GM12878 (cell line): ENCODE data around the gene DERL3. TPM values are rescaled to one million over a fixed set of nuclear protein-coding genes. Genes with fewer than 3 reads are reported as not detected.

Experiments used
- ATAC-seq: fragments of 200-7000 bp; cut with Tn5 transposase; 3 replicates; pipeline ENCODE4 v1.9.1; 2020; ENCODE audit warnings: mild to moderate bottlenecking, moderate library complexity
- BruUV-seq: library from RNA; stranded (reverse); fragments of 400-500 nt; replicated peaks from 2 replicates; lab custom pipeline; 2021; lab: Mats Ljungman, UMichigan
- CTCF ChIA-PET: fragments of 300-600 bp; sonication (Branson Sonifier 250); formaldehyde crosslinking; extraction: SDS; loops from one replicate; lab custom pipeline; 2021; ENCODE audit warnings: inconsistent platforms; lab: Yijun Ruan, JAX
- POLR2A ChIA-PET: fragments of 350-600 bp; formaldehyde crosslinking; extraction: SDS; loops from one replicate; lab custom pipeline; 2021; ENCODE audit warnings: inconsistent platforms; lab: Charles Lee
- RAD21 ChIA-PET: fragments of 300-600 bp; sonication (Branson Sonifier 250); formaldehyde crosslinking; loops from one replicate; lab custom pipeline; 2023; ENCODE audit warnings: antibody characterized with exemption; ENCODE audit not compliant: unreplicated experiment; lab: Charles Lee
- SMC1A ChIA-PET: fragments of 300-600 bp; sonication (Branson Sonifier 250); formaldehyde crosslinking; loops from one replicate; lab custom pipeline; 2023; ENCODE audit not compliant: unreplicated experiment, uncharacterized antibody; lab: Charles Lee
- DNase-seq: peaks from one replicate; pipeline ENCODE4 v3.0.0-alpha.2; 2011; ENCODE audit warnings: low read depth, low spot score
- FAIRE-seq: peaks from 3 replicates; lab custom pipeline; 2011; peaks lifted over from hg19 to GRCh38; lab: Jason Lieb, UNC
- H2AFZ ChIP-seq: 2 replicates; pipeline ENCODE4 v1.6.0; 2011; ENCODE audit warnings: low read depth, low read length, control low read depth; ENCODE audit not compliant: control insufficient read depth
- H3K27ac ChIP-seq: 2 replicates; pipeline ENCODE4 v1.5.1; 2011; ENCODE audit warnings: control low read depth; ENCODE audit not compliant: control insufficient read depth, insufficient read depth
- H3K27me3 ChIP-seq, 2 experiments: replicated peaks in 1 of 2; 2 replicates each; pipeline versions ENCODE4 v1.6.0 to v1.6.1; 2011; ENCODE audit warnings: low read length in 1 of 2; ENCODE audit not compliant: control insufficient read depth in 2 of 2, insufficient read depth in 2 of 2
- H3K36me3 ChIP-seq, 2 experiments: 2 replicates each; pipeline ENCODE4 v1.5.1; 2011; ENCODE audit warnings: low read length in 1 of 2; ENCODE audit not compliant: control insufficient read depth in 2 of 2, insufficient read depth in 2 of 2
- H3K4me1 ChIP-seq: 2 replicates; pipeline ENCODE4 v1.6.1; 2011; ENCODE audit warnings: mild to moderate bottlenecking, low read length, moderate library complexity, mixed read lengths; ENCODE audit not compliant: control insufficient read depth, insufficient read depth
- H3K4me2 ChIP-seq: 2 replicates; pipeline ENCODE4 v1.6.0; 2011; ENCODE audit warnings: control low read depth; ENCODE audit not compliant: control insufficient read depth, insufficient read depth
- H3K4me3 ChIP-seq: fragments of 200-600 bp; sonication (generic); 2 replicates; pipeline ENCODE4 v1.5.1; 2016
- H3K79me2 ChIP-seq: 2 replicates; pipeline ENCODE4 v1.6.0; 2011; ENCODE audit warnings: low read length; ENCODE audit not compliant: control insufficient read depth, insufficient read depth
- H3K9ac ChIP-seq: 2 replicates; pipeline ENCODE4 v1.8.0; 2011; ENCODE audit warnings: low read length, control low read depth, mixed read lengths; ENCODE audit not compliant: control insufficient read depth, insufficient read depth
- H3K9me3 ChIP-seq: replicated peaks from 3 replicates; pipeline ENCODE4 v1.5.1; 2011; ENCODE audit warnings: mild to moderate bottlenecking, low read length; ENCODE audit not compliant: control insufficient read depth, insufficient read depth
- H4K20me1 ChIP-seq: 2 replicates; pipeline ENCODE4 v1.6.0; 2011; ENCODE audit not compliant: control insufficient read depth, insufficient read depth
- ESRRA ChIP-seq: IDR thresholded peaks from 2 replicates; pipeline ENCODE4 v1.6.1; 2012; ENCODE audit warnings: mild to moderate bottlenecking, low read length, improper control_type of control experiment
- EZH2 ChIP-seq: IDR thresholded peaks from 2 replicates; pipeline ENCODE4 v1.6.1; 2012; ENCODE audit warnings: low read depth, mild to moderate bottlenecking, control low read depth, inconsistent platforms, low read length, borderline replicate concordance; ENCODE audit not compliant: control insufficient read depth
- FOS ChIP-seq: IDR thresholded peaks from 3 replicates; pipeline ENCODE4 v1.6.1; 2011; ENCODE audit warnings: borderline replicate concordance; ENCODE audit not compliant: insufficient read length; ENCODE audit errors: extremely low read depth
- FOXK2 ChIP-seq: fragments of 450-650 bp; IDR thresholded peaks from 2 replicates; pipeline ENCODE4 v1.6.1; 2017; ENCODE audit warnings: mild to moderate bottlenecking, moderate library complexity
- NFYA ChIP-seq: IDR thresholded peaks from 2 replicates; pipeline ENCODE4 v1.6.1; 2011; ENCODE audit warnings: low read depth, mild to moderate bottlenecking, low read length, improper control_type of control experiment, borderline replicate concordance
- NR2C1 ChIP-seq: fragments of 450-650 bp; IDR thresholded peaks from 2 replicates; pipeline ENCODE4 v1.6.1; 2017; ENCODE audit warnings: antibody characterized with exemption, mild to moderate bottlenecking, moderate library complexity
- NR2C2 ChIP-seq: IDR thresholded peaks from 2 replicates; pipeline ENCODE4 v1.6.1; 2011; ENCODE audit warnings: borderline replicate concordance, low read depth; ENCODE audit not compliant: control insufficient read depth, insufficient read length
- RB1 ChIP-seq: fragments of 450-650 bp; formaldehyde crosslinking; IDR thresholded peaks from 2 replicates; pipeline ENCODE4 v1.6.1; 2017; ENCODE audit warnings: mild to moderate bottlenecking, borderline replicate concordance
- RCOR1 ChIP-seq: conservative IDR thresholded peaks from 2 replicates; pipeline ENCODE4 v1.6.1; 2012; ENCODE audit warnings: low read depth, low read length, improper control_type of control experiment
- WGBS: methylation state at CpG from one replicate; pipeline ENCODE4 v1.1.6; 2016; ENCODE audit warnings: low lambda C conversion rate; ENCODE audit not compliant: insufficient replicate concordance, insufficient coverage; ENCODE audit errors: missing lambda C conversion rate; 5-methylcytosine and 5-hydroxymethylcytosine counted together
- in situ Hi-C: fragments of 300-500 bp; cut with MboI; formaldehyde crosslinking; loops from 9 replicates; pipeline ENCODE4 v1.14.3; 2018; ENCODE audit warnings: mixed read lengths
- intact Hi-C: fragments of 100-400 bp; cut with micrococcal nuclease; formaldehyde crosslinking; loops from one replicate; pipeline ENCODE4 v1.14.2; 2022; ENCODE audit not compliant: unreplicated experiment
- polyA plus RNA-seq, 11 experiments: library from polyadenylated mRNA; depleted of rRNA in 4 of 11; unstranded in 6 of 11; stranded (reverse) in 5 of 11; fragments of >200 nt; fragmentation: Nextera tagmentation in 4 of 11; fragmentation: Illumina TruSeq in 1 of 11; extraction: Ambion mirVana in 4 of 11; extraction: Trizol in 1 of 11; gene quantifications; 1 replicate in 1 of 11; 2 replicates in 10 of 11; pipeline versions ENCODE4 v1.2.1 to v1.2.3, GENCODE V29; 2011 to 2016; ENCODE audit warnings: inconsistent platforms in 2 of 11, missing spikeins in 2 of 11, low read depth in 1 of 11
- total RNA-seq, 4 experiments: library from RNA; depleted of rRNA in 3 of 4; stranded (reverse); fragments of >200 nt in 3 of 4; fragmentation: Illumina TruSeq in 1 of 4; extraction: Trizol in 1 of 4; gene quantifications; 2 replicates each; pipeline versions ENCODE4 v1.2.1 to v1.2.3, GENCODE V29; 2013 to 2021
- TF ChIP-seq, protein P1 (sequence below): fragments of 450-650 bp; IDR thresholded peaks from 2 replicates; pipeline ENCODE4 v1.6.1; 2017; ENCODE audit warnings: borderline replicate concordance
- TF ChIP-seq, protein P2 (sequence below): IDR thresholded peaks from 2 replicates; pipeline ENCODE4 v1.6.1; 2012; ENCODE audit warnings: mild to moderate bottlenecking, low read depth, low read length
- TF ChIP-seq, protein P3 (sequence below): fragments of 450-650 bp; conservative IDR thresholded peaks from 2 replicates; pipeline ENCODE4 v1.6.1; 2017; ENCODE audit warnings: mild to moderate bottlenecking, moderate library complexity

Gene DERL3
- total and polyA plus RNA-seq, 10 of the 15 experiments (the other 5 are each of a cell fraction or from before 2014, with no cell fraction given): 4.1 to 52.4 (median 14.1) TPM

DNA sequence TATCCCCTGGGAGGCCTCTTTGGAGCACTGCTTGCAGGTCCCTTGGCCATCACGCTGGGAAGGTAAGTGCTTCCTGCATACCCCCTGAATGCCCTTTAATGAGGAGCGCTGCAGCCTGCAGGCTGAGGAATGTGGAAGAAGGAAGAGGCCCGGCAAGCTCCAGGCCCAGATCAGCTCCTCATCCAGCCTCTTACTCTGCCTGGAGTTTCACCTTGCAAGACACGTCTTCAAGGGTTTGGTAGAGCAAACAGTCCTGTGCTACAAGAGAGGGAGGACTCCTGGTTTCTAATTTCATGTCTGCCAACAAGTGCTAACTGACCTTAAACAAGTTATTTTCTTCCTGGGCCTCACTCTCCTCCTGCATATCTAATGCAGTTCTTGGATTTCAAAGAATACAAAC, 29.8 kb upstream of the DERL3 start:
- no peaks in the 10 kb centered on the region for H3K27me3 ChIP-seq
- H3K27ac ChIP-seq: no peak overlapping the region
- ChIA-PET SMC1A (no interaction called here), RAD21 (no interaction called here), CTCF (interaction anchor here (1.0 kb wide), 1 partner anchor 22 kb away, joined by 3 read pairs; no protein-coding TSS in a partner anchor), POLR2A (interaction anchor here (0.8 to 1.0 kb wide), 2 partner anchors 10 to 11 kb away, joined by 3 read pairs; partner anchors contain the start of gene SLC2A11)
- no peak for TF ChIP-seq NR2C2
- TF ChIP-seq NFYA: no peak
- TF ChIP-seq ESRRA: no peak
- TF ChIP-seq, protein P1, sequence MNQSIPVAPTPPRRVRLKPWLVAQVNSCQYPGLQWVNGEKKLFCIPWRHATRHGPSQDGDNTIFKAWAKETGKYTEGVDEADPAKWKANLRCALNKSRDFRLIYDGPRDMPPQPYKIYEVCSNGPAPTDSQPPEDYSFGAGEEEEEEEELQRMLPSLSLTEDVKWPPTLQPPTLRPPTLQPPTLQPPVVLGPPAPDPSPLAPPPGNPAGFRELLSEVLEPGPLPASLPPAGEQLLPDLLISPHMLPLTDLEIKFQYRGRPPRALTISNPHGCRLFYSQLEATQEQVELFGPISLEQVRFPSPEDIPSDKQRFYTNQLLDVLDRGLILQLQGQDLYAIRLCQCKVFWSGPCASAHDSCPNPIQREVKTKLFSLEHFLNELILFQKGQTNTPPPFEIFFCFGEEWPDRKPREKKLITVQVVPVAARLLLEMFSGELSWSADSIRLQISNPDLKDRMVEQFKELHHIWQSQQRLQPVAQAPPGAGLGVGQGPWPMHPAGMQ: no peak
- TF ChIP-seq FOXK2: no peak
- TF ChIP-seq RCOR1: no peak
- no peak for TF ChIP-seq RB1
- no peak for TF ChIP-seq FOS
- no peak for TF ChIP-seq EZH2
- TF ChIP-seq, protein P2, sequence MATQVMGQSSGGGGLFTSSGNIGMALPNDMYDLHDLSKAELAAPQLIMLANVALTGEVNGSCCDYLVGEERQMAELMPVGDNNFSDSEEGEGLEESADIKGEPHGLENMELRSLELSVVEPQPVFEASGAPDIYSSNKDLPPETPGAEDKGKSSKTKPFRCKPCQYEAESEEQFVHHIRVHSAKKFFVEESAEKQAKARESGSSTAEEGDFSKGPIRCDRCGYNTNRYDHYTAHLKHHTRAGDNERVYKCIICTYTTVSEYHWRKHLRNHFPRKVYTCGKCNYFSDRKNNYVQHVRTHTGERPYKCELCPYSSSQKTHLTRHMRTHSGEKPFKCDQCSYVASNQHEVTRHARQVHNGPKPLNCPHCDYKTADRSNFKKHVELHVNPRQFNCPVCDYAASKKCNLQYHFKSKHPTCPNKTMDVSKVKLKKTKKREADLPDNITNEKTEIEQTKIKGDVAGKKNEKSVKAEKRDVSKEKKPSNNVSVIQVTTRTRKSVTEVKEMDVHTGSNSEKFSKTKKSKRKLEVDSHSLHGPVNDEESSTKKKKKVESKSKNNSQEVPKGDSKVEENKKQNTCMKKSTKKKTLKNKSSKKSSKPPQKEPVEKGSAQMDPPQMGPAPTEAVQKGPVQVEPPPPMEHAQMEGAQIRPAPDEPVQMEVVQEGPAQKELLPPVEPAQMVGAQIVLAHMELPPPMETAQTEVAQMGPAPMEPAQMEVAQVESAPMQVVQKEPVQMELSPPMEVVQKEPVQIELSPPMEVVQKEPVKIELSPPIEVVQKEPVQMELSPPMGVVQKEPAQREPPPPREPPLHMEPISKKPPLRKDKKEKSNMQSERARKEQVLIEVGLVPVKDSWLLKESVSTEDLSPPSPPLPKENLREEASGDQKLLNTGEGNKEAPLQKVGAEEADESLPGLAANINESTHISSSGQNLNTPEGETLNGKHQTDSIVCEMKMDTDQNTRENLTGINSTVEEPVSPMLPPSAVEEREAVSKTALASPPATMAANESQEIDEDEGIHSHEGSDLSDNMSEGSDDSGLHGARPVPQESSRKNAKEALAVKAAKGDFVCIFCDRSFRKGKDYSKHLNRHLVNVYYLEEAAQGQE: no peak
- TF ChIP-seq, protein P3, sequence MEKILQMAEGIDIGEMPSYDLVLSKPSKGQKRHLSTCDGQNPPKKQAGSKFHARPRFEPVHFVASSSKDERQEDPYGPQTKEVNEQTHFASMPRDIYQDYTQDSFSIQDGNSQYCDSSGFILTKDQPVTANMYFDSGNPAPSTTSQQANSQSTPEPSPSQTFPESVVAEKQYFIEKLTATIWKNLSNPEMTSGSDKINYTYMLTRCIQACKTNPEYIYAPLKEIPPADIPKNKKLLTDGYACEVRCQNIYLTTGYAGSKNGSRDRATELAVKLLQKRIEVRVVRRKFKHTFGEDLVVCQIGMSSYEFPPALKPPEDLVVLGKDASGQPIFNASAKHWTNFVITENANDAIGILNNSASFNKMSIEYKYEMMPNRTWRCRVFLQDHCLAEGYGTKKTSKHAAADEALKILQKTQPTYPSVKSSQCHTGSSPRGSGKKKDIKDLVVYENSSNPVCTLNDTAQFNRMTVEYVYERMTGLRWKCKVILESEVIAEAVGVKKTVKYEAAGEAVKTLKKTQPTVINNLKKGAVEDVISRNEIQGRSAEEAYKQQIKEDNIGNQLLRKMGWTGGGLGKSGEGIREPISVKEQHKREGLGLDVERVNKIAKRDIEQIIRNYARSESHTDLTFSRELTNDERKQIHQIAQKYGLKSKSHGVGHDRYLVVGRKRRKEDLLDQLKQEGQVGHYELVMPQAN: no peak
- TF ChIP-seq NR2C1: no peak
- no peak overlapping the region for H3K4me2 ChIP-seq
- no peak overlapping the region for H3K4me3 ChIP-seq
- H3K9ac ChIP-seq: no peak overlapping the region
- no peaks in the 10 kb centered on the region for H4K20me1 ChIP-seq
- WGBS: 82% methylated on average over 4 of the region's 4 CpGs
- no peaks in the 10 kb centered on the region for H3K9me3 ChIP-seq
- H3K4me1 ChIP-seq: no peaks in the 10 kb centered on the region
- H3K36me3 ChIP-seq: peaks cover 0 to 5% of the 10 kb centered on the region in 2 experiments; a peak in 2 of 4 replicates
- H3K79me2 ChIP-seq: no peaks in the 10 kb centered on the region
- in situ Hi-C loops: no loop called here
- no peak for ATAC-seq
- no TSS peak for BruUV-seq
- intact Hi-C loops: no loop called here
- DNase-seq: no peak
- FAIRE-seq: no peak
- H2AFZ ChIP-seq: no peak overlapping the region
